Psoas muscle (tissue), 8 donors: ENCODE data around the gene HACL1. TPM values are rescaled to one million over a fixed set of nuclear protein-coding genes. Genes with fewer than 3 reads are reported as not detected.
"Not testable (repeated sequence)": the region's sequence is repeated elsewhere in the genome, so short reads cannot be mapped to it uniquely, and the experiment has no call there.

Source experiments
- ATAC-seq, 4 donors: fragments of 200-7000 bp; cut with Tn5 transposase; one replicate each; pipeline ENCODE4 v1.9.1; 2020; ENCODE audit warnings: moderate library complexity in 3 of 4, mild to moderate bottlenecking in 2 of 4
- DNase-seq, 2 donors: peaks; one replicate each; pipeline ENCODE4 v3.0.0-alpha.2; 2020
- H3K27ac ChIP-seq: fragments of 200-600 bp; one replicate; pipeline ENCODE4 v1.8.0; 2022
- H3K27me3 ChIP-seq, 3 donors: fragments of 200-600 bp in 1 of 3; one replicate each; pipeline versions ENCODE4 v1.6.1 to v1.8.0; 2013 to 2022; ENCODE audit warnings: low read length in 2 of 3, mild to moderate bottlenecking in 2 of 3, moderate library complexity in 1 of 3; ENCODE audit not compliant: insufficient read depth in 3 of 3
- H3K36me3 ChIP-seq, 2 donors: fragments of 200-600 bp in 1 of 2; one replicate each; pipeline versions ENCODE4 v1.6.1 to v1.8.0; 2013 to 2022; ENCODE audit warnings: low read depth in 1 of 2, mild to moderate bottlenecking in 1 of 2, moderate library complexity in 1 of 2; ENCODE audit not compliant: insufficient read depth in 1 of 2
- H3K4me1 ChIP-seq: fragments of 200-600 bp; one replicate; pipeline ENCODE4 v1.8.0; 2022
- H3K4me3 ChIP-seq: fragments of 200-600 bp; one replicate; pipeline ENCODE4 v1.8.0; 2022; ENCODE audit warnings: mild to moderate bottlenecking
- H3K9me3 ChIP-seq: fragments of 200-600 bp; one replicate; pipeline ENCODE4 v1.8.0; 2022
- CTCF ChIP-seq: fragments of 200-600 bp; IDR thresholded peaks from one replicate; pipeline ENCODE4 v1.8.0; 2022; ENCODE audit warnings: antibody characterized with exemption
- WGBS, 3 donors: extraction: QIAGEN DNeasy Blood & Tissue Kit; methylation state at CpG; one replicate each; pipeline versions ENCODE4 v1.1.6 to v1.1.7; 2013; 5-methylcytosine and 5-hydroxymethylcytosine counted together
- intact Hi-C, 2 donors: fragments of 100-400 bp; cut with DNase I; formaldehyde crosslinking; loops; one replicate each; pipeline versions ENCODE4 v1.11.0 to v1.14.2; 2022
- polyA plus RNA-seq, 3 donors: library from polyadenylated mRNA; stranded (reverse); fragments of 200-250 nt; gene quantifications; one replicate each; pipeline ENCODE4 v1.2.3, GENCODE V29; 2013
- total RNA-seq, 4 donors: library from RNA; stranded (reverse); fragmentation: NEBNext Ultra II Directional in 2 of 4; extraction: Animal tissue kit (Norgen Biotek cat#: 25700) in 2 of 4; gene quantifications; one replicate each; pipeline versions ENCODE4 v1.2.1 to v1.2.4, GENCODE V29; 2021 to 2023
- donor health status: healthy with polysubstance abuse.
- donor health status: DM: no; HTN: no; CAD: no; lungs with moderate emphysema.
- donor health status: Bipolar disorder and iron deficiency.
- donor health status: healthy.
- donor health status: DM: yes; HTN: yes; CAD: no.
- donor health status: DM: no; HTN: no; CAD: no.
- donor health status: DM: no; HTN: no; CAD: no.
- donor health status: DM: yes; HTN: yes; CAD: no.

The HACL1 gene
- total and polyA plus RNA-seq, 7 donors = 8.2 to 20.2 (median 17.5) TPM

GRCh38 chr3:15536856-15537255 lies 64.5 kb downstream of the HACL1 start:
- Histone ChIP-seq H3K27ac (no peak overlapping the region), H3K27me3 (no peaks in the 10 kb centered on the region), H3K36me3 (no peaks in the 10 kb centered on the region), H3K4me1 (no peaks in the 10 kb centered on the region), H3K9me3 (no peaks in the 10 kb centered on the region), H3K4me3 (no peak overlapping the region)
- DNase-seq (no peak), ATAC-seq (no peak)
- TF ChIP-seq CTCF = no peak
- 63 to 70% (median 68%) methylated on average over 2 of the region's 2 CpGs for WGBS, 3 donors
- intact Hi-C loops = no loop called here

GRCh38 chr3:15535732-15536131 lies 65.6 kb downstream of the HACL1 start:
- Histone ChIP-seq H3K27me3 (no peaks in the 10 kb centered on the region), H3K4me3 (no peak overlapping the region), H3K27ac (no peak overlapping the region), H3K4me1 (no peaks in the 10 kb centered on the region), H3K9me3 (no peaks in the 10 kb centered on the region), H3K36me3 (no peaks in the 10 kb centered on the region)
- WGBS, 3 donors = 98 to 100% (median 100%) methylated on average over 1 of the region's 1 CpG
- ATAC-seq (no peak), DNase-seq (no peak)
- intact Hi-C loops = no loop called here
- no peak for TF ChIP-seq CTCF

GRCh38 chr3:15532614-15533013 lies 68.8 kb downstream of the HACL1 start:
- H3K9me3 ChIP-seq, H3K4me1 ChIP-seq, ATAC-seq, H3K4me3 ChIP-seq, intact Hi-C loops, H3K27ac ChIP-seq, H3K27me3 ChIP-seq, DNase-seq, H3K36me3 ChIP-seq: not testable (repeated sequence)
- 95 to 98% (median 98%) methylated on average over 2 of the region's 2 CpGs for WGBS, 3 donors

GRCh38 chr3:15531346-15531745 lies 70.0 kb downstream of the HACL1 start:
- WGBS, 3 donors = 55 to 64% (median 63%) methylated on average over 1 of the region's 1 CpG

GRCh38 chr3:15528854-15529537 lies 72.4 kb downstream of the HACL1 start:
- WGBS, 3 donors = 93 to 94% (median 94%) methylated on average over 4 of the region's 4 CpGs
- intact Hi-C loops = no loop called here

More at GRCh38 chr3:15531346-15531745, 70.0 kb downstream of the HACL1 start:
- intact Hi-C loops = no loop called here
- ATAC-seq (no peak), DNase-seq (no peak)
- no peak for TF ChIP-seq CTCF
- Histone ChIP-seq H3K27ac (no peak overlapping the region), H3K27me3 (no peaks in the 10 kb centered on the region), H3K9me3 (no peaks in the 10 kb centered on the region), H3K4me3 (no peak overlapping the region), H3K4me1 (no peaks in the 10 kb centered on the region), H3K36me3 (no peaks in the 10 kb centered on the region)

More at GRCh38 chr3:15528854-15529537, 72.4 kb downstream of the HACL1 start:
- DNase-seq (no peak), ATAC-seq (no peak)
- Histone ChIP-seq H3K9me3 (no peaks in the 10 kb centered on the region), H3K4me3 (no peak overlapping the region), H3K4me1 (peaks cover 6% of the 10 kb centered on the region), H3K36me3 (no peaks in the 10 kb centered on the region), H3K27ac (no peak overlapping the region), H3K27me3 (no peaks in the 10 kb centered on the region)
- TF ChIP-seq CTCF = no peak
